Measurements from ENCODE around the gene TMEM100. TPM values are rescaled to one million over a fixed set of nuclear protein-coding genes. Genes with fewer than 3 reads are reported as not detected.
"Not testable (repeated sequence)": the region's sequence is repeated elsewhere in the genome, so short reads cannot be mapped to it uniquely, and the experiment has no call there.

Gene TMEM100
- total and polyA plus RNA-seq, 2 donors (not counting 1 experiment from before 2014, with no cell fraction given): 1.7 to 2.2 TPM

- no peak overlapping the region for H3K4me3 ChIP-seq (replicated peaks in 1 of 4; ENCODE audit: control extremely low read depth in 1 of 4, insufficient read depth in 1 of 4, low read depth in 3 of 4, low read length in 4 of 4)
- TF ChIP-seq EZH2 (IDR thresholded peaks at IDR 0.05; ENCODE audit: low read length, missing control alignments) (no peak), CTCF (conservative IDR thresholded peaks at IDR 0.05 in 1 of 2, IDR thresholded peaks at IDR 0.05 in 1 of 2; ENCODE audit: low read depth in 1 of 2, low read length in 2 of 2) (no peak)
- DNase-seq (ENCODE audit: low read depth in 2 of 2): peak; percentile 7 to 60
- H3K9ac ChIP-seq (ENCODE audit: insufficient read depth, low read length): no peak overlapping the region
- no peaks in the 10 kb centered on the region for H3K4me1 ChIP-seq (ENCODE audit: control insufficient read depth, extremely low read depth, insufficient read depth, low read length)
- no peak overlapping the region for H2AFZ ChIP-seq (ENCODE audit: low read length)
- H4K20me1 ChIP-seq (ENCODE audit: control insufficient read depth, extremely low read depth, insufficient read depth, low read length): no peaks in the 10 kb centered on the region
- H3K9me3 ChIP-seq (ENCODE audit: control insufficient read depth, insufficient read depth, low read depth, low read length): no peaks in the 10 kb centered on the region
- H3K79me2 ChIP-seq (ENCODE audit: control insufficient read depth, insufficient read depth, low read length): no peaks in the 10 kb centered on the region
- H3K27ac ChIP-seq (ENCODE audit: insufficient read depth, low read length): no peak overlapping the region
- peaks cover 6% of the 10 kb centered on the region for H3K27me3 ChIP-seq (ENCODE audit: control insufficient read depth, insufficient read depth, low read length)
- H3K36me3 ChIP-seq (ENCODE audit: control insufficient read depth, insufficient read depth, low read length): no peaks in the 10 kb centered on the region
- H3K4me2 ChIP-seq (ENCODE audit: extremely low read depth, insufficient read depth, low read length): no peak overlapping the region
Measured at GRCh38 chr17:55672585-55673501, 49.8 kb downstream of the TMEM100 start.

- H3K9ac ChIP-seq (ENCODE audit: insufficient read depth, low read length); H3K4me3 ChIP-seq (replicated peaks in 1 of 4; ENCODE audit: control extremely low read depth in 1 of 4, insufficient read depth in 1 of 4, low read depth in 3 of 4, low read length in 4 of 4); H3K36me3 ChIP-seq (ENCODE audit: control insufficient read depth, insufficient read depth, low read length); H4K20me1 ChIP-seq (ENCODE audit: control insufficient read depth, extremely low read depth, insufficient read depth, low read length); H3K4me2 ChIP-seq (ENCODE audit: extremely low read depth, insufficient read depth, low read length); H3K9me3 ChIP-seq (ENCODE audit: control insufficient read depth, insufficient read depth, low read depth, low read length); H2AFZ ChIP-seq (ENCODE audit: low read length); H3K27ac ChIP-seq (ENCODE audit: insufficient read depth, low read length); H3K27me3 ChIP-seq (ENCODE audit: control insufficient read depth, insufficient read depth, low read length); DNase-seq (ENCODE audit: low read depth in 2 of 2); H3K79me2 ChIP-seq (ENCODE audit: control insufficient read depth, insufficient read depth, low read length); H3K4me1 ChIP-seq (ENCODE audit: control insufficient read depth, extremely low read depth, insufficient read depth, low read length): not testable (repeated sequence)
Measured at GRCh38 chr17:55672010-55672409, 50.7 kb downstream of the TMEM100 start.

Other genes with a start within 250 kb of the TMEM100 start
- not detected in 2 replicates for gene SMIM36, start 211.4 kb downstream of the TMEM100 start, total RNA-seq
- not detected in 2 replicates for gene SMIM36, start 211.4 kb downstream of the TMEM100 start, polyA plus RNA-seq
- 16.9 and 20.6 TPM in 2 replicates for gene PCTP, start 28.2 kb upstream of the TMEM100 start, total RNA-seq
- gene PCTP, start 28.2 kb upstream of the TMEM100 start, polyA plus RNA-seq: 20.4 and 21.5 TPM in 2 replicates